Activated naive CD4-positive, alpha-beta T cell treated with anti-CD3 and anti-CD28 coated beads, Interleukin-2, amount 50 U/mL, for 16 hours (primary cell): Measurements from ENCODE around the gene UTP18.
"Not testable (repeated sequence)": the region's sequence is repeated elsewhere in the genome, so short reads cannot be mapped to it uniquely, and the experiment has no call there.

ENCODE experiments used
- DNase-seq: peaks from one replicate; pipeline ENCODE4 v3.0.0-alpha.2; 2020

Gene UTP18

GRCh38 chr17:51259564-51260236 lies 646 bp upstream of the UTP18 start, which contains the start of gene MBTD1:
MBTD1 (minus strand) TSS chr17:51260049; CDS start chr17:51225161, 34,888 bp downstream.
- peak; percentile 93 for DNase-seq

- DNase-seq, result no peak
Measured at GRCh38 chr17:51261024-51261963, 948 bp downstream of the UTP18 start.

- DNase-seq, result no peak
Measured at GRCh38 chr17:51263006-51263405, 2.7 kb downstream of the UTP18 start.

GRCh38 chr17:51264466-51264865 lies 4.1 kb downstream of the UTP18 start:
- DNase-seq, result not testable (repeated sequence)

- no peak for DNase-seq
Measured at GRCh38 chr17:51269991-51270390, 9.6 kb downstream of the UTP18 start.

- no peak for DNase-seq
Measured at GRCh38 chr17:51270636-51271035, 10.3 kb downstream of the UTP18 start.

- DNase-seq, result no peak
Measured at GRCh38 chr17:51272812-51273211, 12.5 kb downstream of the UTP18 start.

- no peak for DNase-seq
Measured at GRCh38 chr17:51275381-51275780, 15.0 kb downstream of the UTP18 start.

- no peak for DNase-seq
Measured at GRCh38 chr17:51279183-51279582, 18.8 kb downstream of the UTP18 start.

GRCh38 chr17:51287412-51287811 lies 27.1 kb downstream of the UTP18 start:
- DNase-seq, result no peak

GRCh38 chr17:51289696-51290111 lies 29.4 kb downstream of the UTP18 start:
- no peak for DNase-seq

- not testable (repeated sequence) for DNase-seq
Measured at GRCh38 chr17:51294338-51294737, 34.0 kb downstream of the UTP18 start.

- DNase-seq, result no peak
Measured at GRCh38 chr17:51298508-51299371, 38.4 kb downstream of the UTP18 start.

- DNase-seq, result no peak
Measured at GRCh38 chr17:51299859-51300258, 39.5 kb downstream of the UTP18 start.

GRCh38 chr17:51305182-51305581 lies 44.8 kb downstream of the UTP18 start:
- DNase-seq, result no peak

GRCh38 chr17:51312003-51312402 lies 51.7 kb downstream of the UTP18 start:
- not testable (repeated sequence) for DNase-seq

- no peak for DNase-seq
Measured at GRCh38 chr17:51319186-51319585, 58.8 kb downstream of the UTP18 start.

- no peak for DNase-seq
Measured at GRCh38 chr17:51322390-51323029, 62.2 kb downstream of the UTP18 start.

GRCh38 chr17:51325471-51325870 lies 65.1 kb downstream of the UTP18 start:
- DNase-seq, result no peak

GRCh38 chr17:51330861-51331503 lies 70.6 kb downstream of the UTP18 start:
- not testable (repeated sequence) for DNase-seq

GRCh38 chr17:51335006-51335590 lies 74.8 kb downstream of the UTP18 start:
- no peak for DNase-seq
